C4-2B (cell line): ENCODE measurements around the gene CACNA1G.

ENCODE experiments used
- H3K27ac ChIP-seq: fragments of 450-650 bp; 2 replicates; pipeline ENCODE4 v1.5.1; 2017
- CTCF ChIP-seq: fragments of 450-650 bp; conservative IDR thresholded peaks from 2 replicates; pipeline ENCODE4 v1.5.1; 2017; ENCODE audit warnings: mild to moderate bottlenecking
- ZFX ChIP-seq: fragments of 450-650 bp; IDR thresholded peaks from 2 replicates; pipeline ENCODE4 v1.6.1; 2017

The CACNA1G gene

DNA sequence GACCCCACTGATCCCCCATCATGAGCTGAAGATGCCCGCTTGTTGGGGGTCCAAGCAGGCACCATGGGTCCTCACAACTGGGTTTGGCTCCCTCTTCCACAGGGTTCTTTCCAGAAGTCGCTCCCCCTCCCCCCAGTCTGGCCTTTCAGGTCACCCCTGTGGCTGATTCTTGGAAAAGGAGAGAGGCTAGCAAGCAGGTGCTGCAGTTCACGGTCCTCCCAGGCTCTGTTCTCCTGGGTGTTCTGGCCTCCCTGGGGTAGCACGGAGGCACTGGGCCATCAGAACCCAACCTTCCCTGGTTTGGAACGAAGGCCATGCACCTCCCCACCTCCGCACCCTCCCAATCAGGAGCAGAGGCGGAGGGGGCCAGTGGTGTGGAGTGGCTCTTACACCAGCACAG lies 18.9 kb downstream of the CACNA1G start:
- H3K27ac ChIP-seq, result no peak overlapping the region
- no peak for TF ChIP-seq ZFX
- no peak for TF ChIP-seq CTCF

- no peak overlapping the region for H3K27ac ChIP-seq
- TF ChIP-seq ZFX (no peak), CTCF (no peak)
Measured at GRCh38 chr17:50580646-50581045, 20.1 kb downstream of the CACNA1G start.

GRCh38 chr17:50581316-50581715 lies 20.8 kb downstream of the CACNA1G start:
- TF ChIP-seq ZFX, result no peak
- no peak for TF ChIP-seq CTCF
- no peak overlapping the region for H3K27ac ChIP-seq

DNA sequence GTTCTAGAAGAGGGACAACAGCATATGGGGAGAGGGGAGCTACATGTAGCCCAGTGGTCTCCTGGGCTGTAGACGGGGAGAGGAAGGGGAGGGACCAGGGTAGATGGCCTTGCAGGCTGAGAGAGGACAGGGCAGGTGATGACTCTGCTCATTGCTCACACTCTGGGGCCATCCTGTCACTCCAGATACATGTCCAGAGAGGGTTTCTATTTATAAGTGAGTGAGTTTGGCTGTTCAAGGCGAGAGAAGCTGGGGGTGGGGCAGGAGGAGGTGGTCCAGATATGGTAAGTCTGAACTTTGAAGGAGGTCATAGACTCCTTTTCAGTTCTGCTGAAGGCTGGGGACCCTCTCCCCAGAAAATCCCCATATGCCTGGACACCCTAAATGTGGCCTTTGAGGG lies 22.2 kb downstream of the CACNA1G start:
- H3K27ac ChIP-seq, result no peak overlapping the region
- TF ChIP-seq CTCF, result no peak
- no peak for TF ChIP-seq ZFX

- H3K27ac ChIP-seq, result no peak overlapping the region
- TF ChIP-seq ZFX (no peak), CTCF (no peak)
Measured at GRCh38 chr17:50583641-50584040, 23.1 kb downstream of the CACNA1G start.

GRCh38 chr17:50584116-50584515 lies 23.6 kb downstream of the CACNA1G start:
- TF ChIP-seq CTCF (no peak), ZFX (no peak)
- H3K27ac ChIP-seq, result no peak overlapping the region

DNA sequence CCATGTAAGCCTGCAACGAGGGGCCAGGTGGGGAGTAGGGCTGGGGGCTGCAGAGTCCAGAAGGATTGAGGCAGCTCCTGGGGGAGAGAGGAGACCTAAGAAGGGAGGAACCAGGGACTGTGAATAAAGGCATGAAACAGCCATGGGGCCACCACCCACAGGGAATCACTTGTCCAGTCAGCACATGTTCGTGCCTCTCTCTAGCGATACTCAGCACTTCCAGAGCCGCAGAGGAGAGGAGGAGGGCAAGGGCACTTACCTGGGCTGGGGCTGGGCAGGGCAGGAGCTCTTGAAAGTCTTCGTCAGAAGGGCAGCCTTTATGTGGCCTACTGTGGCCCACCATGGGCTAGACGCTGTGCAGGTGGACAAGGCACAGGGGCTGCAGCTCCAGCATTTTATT lies 24.2 kb downstream of the CACNA1G start:
- TF ChIP-seq ZFX (no peak), CTCF (no peak)
- no peak overlapping the region for H3K27ac ChIP-seq
